OCI-LY1 (cell line): ENCODE measurements around the gene MEIS1.

Experiments
- H2AFZ ChIP-seq: fragments of 200-600 bp; sonication (generic), shearing (Covaris generic); 2 replicates; pipeline ENCODE4 v1.6.0; 2014; ENCODE audit warnings: antibody characterized with exemption, mild to moderate bottlenecking, low read length
- H3F3A ChIP-seq: fragments of 200-600 bp; sonication (generic), shearing (Covaris generic); 2 replicates; pipeline ENCODE4 v1.6.0; 2014; ENCODE audit warnings: mild to moderate bottlenecking, antibody characterized with exemption, low read length, moderate library complexity; ENCODE audit not compliant: insufficient read depth
- H3K27ac ChIP-seq: fragments of 200-600 bp; sonication (generic); 2 replicates; pipeline ENCODE4 v1.5.1; 2014; ENCODE audit warnings: low read length, mixed run types, mild to moderate bottlenecking, low read depth; ENCODE audit not compliant: poor library complexity, severe bottlenecking
- H3K27me3 ChIP-seq: fragments of 200-600 bp; sonication (generic); 2 replicates; pipeline ENCODE4 v1.6.0; 2014; ENCODE audit warnings: antibody characterized with exemption, mild to moderate bottlenecking, low read length, moderate library complexity; ENCODE audit not compliant: insufficient read depth
- H3K36me3 ChIP-seq: fragments of 200-600 bp; sonication (generic); 2 replicates; pipeline ENCODE4 v1.6.1; 2014; ENCODE audit warnings: mild to moderate bottlenecking, antibody characterized with exemption, low read length, moderate library complexity, mixed read lengths; ENCODE audit not compliant: insufficient read depth
- H3K4me1 ChIP-seq: fragments of 200-600 bp; sonication (generic); 2 replicates; pipeline ENCODE4 v1.5.1; 2014; ENCODE audit warnings: mild to moderate bottlenecking, low read length, moderate library complexity; ENCODE audit not compliant: insufficient read depth, severe bottlenecking
- H3K4me2 ChIP-seq: fragments of 200-600 bp; sonication (generic), shearing (Covaris generic); 2 replicates; pipeline ENCODE4 v1.6.1; 2014; ENCODE audit warnings: low read length
- H3K4me3 ChIP-seq: fragments of 200-600 bp; sonication (generic); 2 replicates; pipeline ENCODE4 v1.5.1; 2014; ENCODE audit warnings: low read length, low read depth, mild to moderate bottlenecking, mixed read lengths; ENCODE audit not compliant: poor library complexity, severe bottlenecking
- H3K79me2 ChIP-seq: fragments of 200-600 bp; shearing (Covaris generic); 2 replicates; pipeline ENCODE4 v1.6.1; 2016; ENCODE audit warnings: mixed run types, low read length, mixed read lengths; ENCODE audit not compliant: insufficient read depth
- H3K9ac ChIP-seq: fragments of 200-600 bp; sonication (generic), shearing (Covaris generic); 2 replicates; pipeline ENCODE4 v1.6.1; 2014; ENCODE audit warnings: mild to moderate bottlenecking, low read length, mixed read lengths
- H3K9me2 ChIP-seq: fragments of 200-600 bp; sonication (generic), shearing (Covaris generic); 2 replicates; pipeline ENCODE4 v1.6.1; 2014; ENCODE audit warnings: low read depth, mild to moderate bottlenecking, low read length, mixed read lengths
- H3K9me3 ChIP-seq: fragments of 200-600 bp; shearing (Covaris generic); 2 replicates; pipeline ENCODE4 v1.6.1; 2014; ENCODE audit warnings: low read length, mixed read lengths
- H4K20me1 ChIP-seq: fragments of 200-600 bp; sonication (generic), shearing (Covaris generic); 2 replicates; pipeline ENCODE4 v1.6.0; 2016; ENCODE audit warnings: mild to moderate bottlenecking, low read length; ENCODE audit not compliant: insufficient read depth
- EZH2 ChIP-seq: fragments of 200-600 bp; sonication (generic), shearing (Covaris generic); IDR thresholded peaks from 2 replicates; pipeline ENCODE4 v1.8.0; 2017; ENCODE audit warnings: borderline replicate concordance, mixed run types, mild to moderate bottlenecking, antibody characterized with exemption, low read length, moderate library complexity, mixed read lengths
- TF ChIP-seq, protein P1 (sequence below): fragments of 200-600 bp; sonication (generic), shearing (Covaris generic); IDR thresholded peaks from 2 replicates; pipeline ENCODE4 v1.5.1; 2017; ENCODE audit warnings: mild to moderate bottlenecking, antibody characterized with exemption, low read length, moderate library complexity, mixed read lengths

MEIS1 gene

DNA sequence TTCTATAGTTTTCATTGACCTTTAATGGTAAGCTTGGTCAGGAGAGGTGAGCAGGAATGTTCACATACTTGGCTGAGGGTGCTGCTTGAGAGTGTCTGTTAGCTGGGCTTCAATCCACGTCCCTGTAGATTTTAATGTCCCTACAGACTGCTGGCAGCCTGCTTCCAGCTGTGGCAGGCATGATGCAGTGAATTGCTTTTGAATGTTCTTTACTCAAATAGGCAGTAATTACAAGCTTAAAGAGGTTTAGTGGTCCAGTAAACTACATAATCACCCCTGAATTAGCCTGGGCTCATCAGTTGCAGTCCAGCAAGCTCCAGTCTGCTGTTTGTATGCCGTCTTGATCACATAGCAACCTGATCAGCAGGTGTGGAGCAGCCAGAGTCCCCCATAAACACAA is 102.1 kb downstream of the MEIS1 start:
- no peaks in the 10 kb centered on the region for H3K9me2 ChIP-seq
- no peaks in the 10 kb centered on the region for H3F3A ChIP-seq
- H3K4me1 ChIP-seq = no peaks in the 10 kb centered on the region
- H3K27me3 ChIP-seq = peaks cover 3% of the 10 kb centered on the region; the same call in 1 of the 2 replicates
- TF ChIP-seq EZH2 = no peak
- TF ChIP-seq, protein P1, sequence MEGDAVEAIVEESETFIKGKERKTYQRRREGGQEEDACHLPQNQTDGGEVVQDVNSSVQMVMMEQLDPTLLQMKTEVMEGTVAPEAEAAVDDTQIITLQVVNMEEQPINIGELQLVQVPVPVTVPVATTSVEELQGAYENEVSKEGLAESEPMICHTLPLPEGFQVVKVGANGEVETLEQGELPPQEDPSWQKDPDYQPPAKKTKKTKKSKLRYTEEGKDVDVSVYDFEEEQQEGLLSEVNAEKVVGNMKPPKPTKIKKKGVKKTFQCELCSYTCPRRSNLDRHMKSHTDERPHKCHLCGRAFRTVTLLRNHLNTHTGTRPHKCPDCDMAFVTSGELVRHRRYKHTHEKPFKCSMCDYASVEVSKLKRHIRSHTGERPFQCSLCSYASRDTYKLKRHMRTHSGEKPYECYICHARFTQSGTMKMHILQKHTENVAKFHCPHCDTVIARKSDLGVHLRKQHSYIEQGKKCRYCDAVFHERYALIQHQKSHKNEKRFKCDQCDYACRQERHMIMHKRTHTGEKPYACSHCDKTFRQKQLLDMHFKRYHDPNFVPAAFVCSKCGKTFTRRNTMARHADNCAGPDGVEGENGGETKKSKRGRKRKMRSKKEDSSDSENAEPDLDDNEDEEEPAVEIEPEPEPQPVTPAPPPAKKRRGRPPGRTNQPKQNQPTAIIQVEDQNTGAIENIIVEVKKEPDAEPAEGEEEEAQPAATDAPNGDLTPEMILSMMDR = no peak
- H3K9me3 ChIP-seq = no peaks in the 10 kb centered on the region
- no peaks in the 10 kb centered on the region for H3K36me3 ChIP-seq
- no peaks in the 10 kb centered on the region for H3K79me2 ChIP-seq
- no peak overlapping the region for H3K9ac ChIP-seq
- H4K20me1 ChIP-seq = no peaks in the 10 kb centered on the region
- no peak overlapping the region for H2AFZ ChIP-seq
- no peak overlapping the region for H3K4me2 ChIP-seq
- H3K4me3 ChIP-seq = no peak overlapping the region
- no peak overlapping the region for H3K27ac ChIP-seq

DNA sequence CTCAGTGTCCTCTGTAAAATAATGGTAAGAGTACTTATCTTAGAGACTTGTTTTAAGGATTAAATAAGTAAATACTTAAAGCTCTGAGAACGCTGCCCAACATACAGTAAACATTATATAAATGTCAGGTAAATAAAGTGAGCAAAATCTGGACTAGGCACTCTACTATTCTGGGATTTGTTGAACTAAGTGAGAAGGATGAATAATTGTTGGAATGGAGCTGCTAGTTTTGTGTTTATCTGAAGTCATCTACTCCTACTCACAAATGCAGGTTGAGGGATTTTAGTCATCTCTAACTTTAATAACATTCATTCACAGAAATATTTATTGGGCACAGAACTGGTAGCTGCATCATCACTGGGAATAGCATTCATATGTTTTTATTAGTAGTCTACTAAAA is 103.4 kb downstream of the MEIS1 start:
- no peaks in the 10 kb centered on the region for H3K36me3 ChIP-seq
- no peaks in the 10 kb centered on the region for H3K4me1 ChIP-seq
- H3K4me2 ChIP-seq = no peak overlapping the region
- H3K4me3 ChIP-seq = no peak overlapping the region
- no peak for TF ChIP-seq EZH2
- TF ChIP-seq, protein P1 = no peak
- no peak overlapping the region for H3K9ac ChIP-seq
- H3K79me2 ChIP-seq = no peaks in the 10 kb centered on the region
- H3K9me2 ChIP-seq = no peaks in the 10 kb centered on the region
- H2AFZ ChIP-seq = no peak overlapping the region
- no peaks in the 10 kb centered on the region for H3F3A ChIP-seq
- peaks cover 3% of the 10 kb centered on the region; the same call in 1 of the 2 replicates for H3K27me3 ChIP-seq
- no peak overlapping the region for H3K27ac ChIP-seq
- no peaks in the 10 kb centered on the region for H4K20me1 ChIP-seq
- no peaks in the 10 kb centered on the region for H3K9me3 ChIP-seq

DNA sequence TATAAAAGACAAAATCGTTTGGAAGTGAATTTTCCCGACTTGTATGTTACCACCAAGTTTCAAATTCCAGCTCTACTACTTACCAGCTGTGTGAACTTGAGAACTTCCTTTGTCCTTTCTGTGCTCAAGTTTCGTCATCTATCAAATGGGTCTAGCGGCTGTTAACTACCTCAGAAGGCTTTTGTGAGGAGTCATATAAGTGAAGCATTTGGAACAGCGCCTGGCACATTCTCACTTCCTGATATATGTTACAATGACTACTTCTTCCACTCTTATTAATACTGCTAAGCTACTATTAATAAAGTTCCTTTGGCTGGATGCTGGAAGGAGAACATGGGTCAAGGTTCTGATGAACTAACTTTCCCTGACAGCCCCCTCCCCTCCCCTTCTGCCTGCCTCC is 104.5 kb downstream of the MEIS1 start:
- no peak overlapping the region for H3K4me3 ChIP-seq
- H3F3A ChIP-seq = no peaks in the 10 kb centered on the region
- no peaks in the 10 kb centered on the region for H3K79me2 ChIP-seq
- no peak overlapping the region for H3K9ac ChIP-seq
- no peaks in the 10 kb centered on the region for H3K4me1 ChIP-seq
- H3K9me2 ChIP-seq = no peaks in the 10 kb centered on the region
- H2AFZ ChIP-seq = no peak overlapping the region
- no peak overlapping the region for H3K27ac ChIP-seq
- TF ChIP-seq EZH2 = no peak
- TF ChIP-seq, protein P1 = no peak
- no peaks in the 10 kb centered on the region for H3K9me3 ChIP-seq
- no peaks in the 10 kb centered on the region for H4K20me1 ChIP-seq
- no peaks in the 10 kb centered on the region for H3K36me3 ChIP-seq
- H3K4me2 ChIP-seq = no peak overlapping the region
- H3K27me3 ChIP-seq = peaks cover 3% of the 10 kb centered on the region; the same call in 1 of the 2 replicates
